ENCODE results near the gene AGAP1.

The AGAP1 gene

GRCh38 chr2:235697041-235697440 is 203.2 kb downstream of the AGAP1 start:
- no peak for DNase-seq

GRCh38 chr2:235698028-235698427 is 204.2 kb downstream of the AGAP1 start:
- no peak for DNase-seq

- DNase-seq: no peak
Measured at GRCh38 chr2:235698491-235698890, 204.6 kb downstream of the AGAP1 start.

GRCh38 chr2:235699576-235699975 is 205.7 kb downstream of the AGAP1 start:
- DNase-seq: no peak

- DNase-seq: no peak
Measured at GRCh38 chr2:235701206-235701981, 207.6 kb downstream of the AGAP1 start.

- no peak for DNase-seq
Measured at GRCh38 chr2:235702186-235702585, 208.3 kb downstream of the AGAP1 start.

GRCh38 chr2:235703711-235704295 is 210.0 kb downstream of the AGAP1 start:
- no peak for DNase-seq

- no peak for DNase-seq
Measured at GRCh38 chr2:235705296-235705695, 211.5 kb downstream of the AGAP1 start.

GRCh38 chr2:235706506-235706905 is 212.7 kb downstream of the AGAP1 start:
- DNase-seq: no peak

- no peak for DNase-seq
Measured at GRCh38 chr2:235707411-235708096, 213.7 kb downstream of the AGAP1 start.

- no peak for DNase-seq
Measured at GRCh38 chr2:235709124-235709813, 215.4 kb downstream of the AGAP1 start.

GRCh38 chr2:235709969-235710879 is 216.4 kb downstream of the AGAP1 start:
- DNase-seq: no peak

- no peak for DNase-seq
Measured at GRCh38 chr2:235710933-235711332, 217.1 kb downstream of the AGAP1 start.

- DNase-seq: no peak
Measured at GRCh38 chr2:235711527-235711926, 217.7 kb downstream of the AGAP1 start.

GRCh38 chr2:235712176-235712575 is 218.3 kb downstream of the AGAP1 start:
- DNase-seq: no peak

- no peak for DNase-seq
Measured at GRCh38 chr2:235713189-235713588, 219.3 kb downstream of the AGAP1 start.

GRCh38 chr2:235715601-235716000 is 221.8 kb downstream of the AGAP1 start:
- no peak for DNase-seq

- no peak for DNase-seq
Measured at GRCh38 chr2:235716875-235717496, 223.1 kb downstream of the AGAP1 start.

- DNase-seq: no peak
Measured at GRCh38 chr2:235719146-235719942, 225.5 kb downstream of the AGAP1 start.

GRCh38 chr2:235721625-235722024 is 227.8 kb downstream of the AGAP1 start:
- no peak for DNase-seq

GRCh38 chr2:235722869-235723268 is 229.0 kb downstream of the AGAP1 start:
- no peak for DNase-seq
